Endothelial cell of umbilical vein (primary cell): Measurements from ENCODE around the gene CACNA1B. TPM values are rescaled to one million over a fixed set of nuclear protein-coding genes. Genes with fewer than 3 reads are reported as not detected.
A peak's percentile ranks its signal among the peaks of the same experiment; 100 is the strongest.

Experiments
- BruUV-seq: library from RNA; stranded (reverse); fragments of 400-500 nt; replicated peaks from 2 replicates; lab custom pipeline; 2021; lab: Mats Ljungman, UMichigan
- CTCF ChIA-PET: fragments of 300-600, 350-600 bp; sonication (Branson Sonifier 250); formaldehyde crosslinking; loops from one replicate; lab custom pipeline; 2021; ENCODE audit warnings: antibody characterized with exemption, inconsistent platforms; lab: Charles Lee
- POLR2A ChIA-PET: fragments of 300-600, 350-600 bp; sonication (Branson Sonifier 250); formaldehyde crosslinking; loops from one replicate; lab custom pipeline; 2021; ENCODE audit warnings: antibody characterized with exemption, inconsistent platforms; lab: Charles Lee
- DNase-seq: peaks from one replicate; pipeline ENCODE4 v3.0.0-alpha.2; 2011; ENCODE audit warnings: low read depth, low spot score
- FAIRE-seq: peaks from 2 replicates; lab custom pipeline; 2011; peaks lifted over from hg19 to GRCh38; lab: Jason Lieb, UNC
- H2AFZ ChIP-seq: 2 replicates; pipeline ENCODE4 v1.6.0; 2012; ENCODE audit warnings: low read depth, low read length, control low read depth, inconsistent platforms
- H3K27ac ChIP-seq: 2 replicates; pipeline ENCODE4 v1.5.1; 2011; ENCODE audit warnings: low read depth, mild to moderate bottlenecking, control low read depth, low read length, moderate library complexity; ENCODE audit not compliant: insufficient read depth
- H3K27me3 ChIP-seq, 2 experiments: 2 replicates each; pipeline versions ENCODE4 v1.6.0 to v1.6.1; 2011; ENCODE audit warnings: low read length in 2 of 2, mixed read lengths in 1 of 2; ENCODE audit not compliant: control insufficient read depth in 2 of 2, insufficient read depth in 2 of 2
- H3K36me3 ChIP-seq, 2 experiments: 2 replicates in 1 of 2; 3 replicates in 1 of 2; pipeline ENCODE4 v1.5.1; 2011; ENCODE audit warnings: low read length in 2 of 2, mild to moderate bottlenecking in 1 of 2, moderate library complexity in 1 of 2; ENCODE audit not compliant: control insufficient read depth in 2 of 2, insufficient read depth in 2 of 2; ENCODE audit errors: extremely low read depth in 1 of 2
- H3K4me1 ChIP-seq: 3 replicates; pipeline ENCODE4 v1.5.1; 2011; ENCODE audit warnings: mild to moderate bottlenecking, low read length; ENCODE audit not compliant: control insufficient read depth, insufficient read depth; ENCODE audit errors: extremely low read depth
- H3K4me2 ChIP-seq: 2 replicates; pipeline ENCODE4 v1.6.1; 2011; ENCODE audit warnings: low read length, control low read depth, mixed read lengths; ENCODE audit not compliant: insufficient read depth
- H3K4me3 ChIP-seq, 3 experiments: fragments of 200-600 bp in 1 of 3; sonication (generic), shearing (Covaris generic) in 1 of 3; replicated peaks in 1 of 3; 2 replicates each; pipeline ENCODE4 v1.5.1; 2011 to 2016; ENCODE audit warnings: control low read depth in 3 of 3, low read length in 3 of 3, mild to moderate bottlenecking in 2 of 3, inconsistent platforms in 1 of 3, low read depth in 1 of 3, moderate library complexity in 1 of 3; ENCODE audit not compliant: insufficient read depth in 1 of 3
- H3K79me2 ChIP-seq: 2 replicates; pipeline ENCODE4 v1.6.0; 2012; ENCODE audit warnings: low read length, inconsistent platforms; ENCODE audit not compliant: control insufficient read depth, insufficient read depth
- H3K9ac ChIP-seq: replicated peaks from 2 replicates; pipeline ENCODE3; 2011; ENCODE audit warnings: low read length, control low read depth; ENCODE audit not compliant: insufficient read depth; ENCODE audit errors: extremely low read depth
- H3K9me1 ChIP-seq: replicated peaks from 3 replicates; pipeline ENCODE4 v1.6.0; 2011; ENCODE audit warnings: mild to moderate bottlenecking, low read length; ENCODE audit not compliant: control insufficient read depth, insufficient read depth; ENCODE audit errors: extremely low read depth
- H3K9me3 ChIP-seq: replicated peaks from 2 replicates; pipeline ENCODE4 v1.5.1; 2012; ENCODE audit warnings: low read length, inconsistent platforms; ENCODE audit not compliant: control insufficient read depth, insufficient read depth
- H4K20me1 ChIP-seq: replicated peaks from 2 replicates; pipeline ENCODE3; 2011; ENCODE audit warnings: mild to moderate bottlenecking, low read length; ENCODE audit not compliant: control insufficient read depth, insufficient read depth; ENCODE audit errors: extremely low read depth
- CTCF ChIP-seq, 2 donors: IDR thresholded peaks; 1 replicate in 1 of 2; 2 replicates in 1 of 2; pipeline ENCODE4 v1.5.1; 2011; ENCODE audit warnings: low read length in 2 of 2, mild to moderate bottlenecking in 2 of 2, moderate library complexity in 2 of 2, control low read depth in 1 of 2, inconsistent platforms in 1 of 2, low read depth in 1 of 2; ENCODE audit not compliant: insufficient read depth in 1 of 2; ENCODE audit errors: extremely low read depth in 1 of 2
- EZH2 ChIP-seq: IDR thresholded peaks from 2 replicates; pipeline ENCODE4 v1.6.1; 2012; ENCODE audit warnings: borderline replicate concordance, low read depth, mild to moderate bottlenecking, moderate library complexity, low read length, inconsistent platforms; ENCODE audit not compliant: severe bottlenecking
- FOS ChIP-seq: IDR thresholded peaks from 2 replicates; pipeline ENCODE4 v1.6.1; 2011; ENCODE audit warnings: mild to moderate bottlenecking, low read length, moderate library complexity, borderline replicate concordance; ENCODE audit not compliant: insufficient read depth
- GATA2 ChIP-seq: IDR thresholded peaks from 2 replicates; pipeline ENCODE4 v1.7.0; 2011; ENCODE audit warnings: low read depth, mild to moderate bottlenecking, moderate library complexity, mixed read lengths, low read length; ENCODE audit not compliant: insufficient read length, insufficient read depth
- JUN ChIP-seq: IDR thresholded peaks from 2 replicates; pipeline ENCODE4 v1.6.1; 2011; ENCODE audit warnings: borderline replicate concordance, low read depth; ENCODE audit not compliant: insufficient read length, insufficient read depth
- MAX ChIP-seq: IDR thresholded peaks from 2 replicates; pipeline ENCODE4 v1.6.1; 2011; ENCODE audit not compliant: insufficient read depth, insufficient read length
- MYC ChIP-seq: IDR thresholded peaks from one replicate; pipeline ENCODE4 v1.6.1; 2011; ENCODE audit warnings: mild to moderate bottlenecking, low read depth, low read length
- POLR2A ChIP-seq: IDR thresholded peaks from 2 replicates; pipeline ENCODE4 v1.6.1; 2012; ENCODE audit warnings: low read depth, mild to moderate bottlenecking, control low read depth, low read length
- POLR2AphosphoS5 ChIP-seq: IDR thresholded peaks from 2 replicates; pipeline ENCODE4 v1.6.1; 2012; ENCODE audit warnings: low read depth, mild to moderate bottlenecking, control low read depth, low read length, moderate library complexity; ENCODE audit not compliant: insufficient read depth
- dilution Hi-C: fragments of 300-500 bp; cut with MboI; formaldehyde crosslinking; loops from one replicate; pipeline ENCODE4 v1.15.0; 2019; ENCODE audit warnings: low sequenced_read_pairs; ENCODE audit not compliant: extremely low pct_ligation_motif_present
- intact Hi-C: fragments of 100-400 bp; cut with micrococcal nuclease; formaldehyde crosslinking; loops from one replicate; pipeline ENCODE4 v1.10.0; 2022
- polyA plus RNA-seq, 4 experiments: library from polyadenylated mRNA; depleted of rRNA in 3 of 4; stranded (reverse) in 3 of 4; unstranded in 1 of 4; fragments of >200 nt; gene quantifications; 2 replicates each; pipeline versions ENCODE4 v1.2.1 to v1.2.3, GENCODE V29; 2011 to 2012; ENCODE audit warnings: missing spikeins in 1 of 4
- total RNA-seq: library from RNA; stranded (reverse); gene quantifications from 2 replicates; pipeline ENCODE4 v1.2.3, GENCODE V29; 2021

The CACNA1B gene
- total and polyA plus RNA-seq, 2 donors (not counting 3 experiments of a cell fraction or from before 2014, with no cell fraction given) = 0.11 to 0.41 TPM

DNA sequence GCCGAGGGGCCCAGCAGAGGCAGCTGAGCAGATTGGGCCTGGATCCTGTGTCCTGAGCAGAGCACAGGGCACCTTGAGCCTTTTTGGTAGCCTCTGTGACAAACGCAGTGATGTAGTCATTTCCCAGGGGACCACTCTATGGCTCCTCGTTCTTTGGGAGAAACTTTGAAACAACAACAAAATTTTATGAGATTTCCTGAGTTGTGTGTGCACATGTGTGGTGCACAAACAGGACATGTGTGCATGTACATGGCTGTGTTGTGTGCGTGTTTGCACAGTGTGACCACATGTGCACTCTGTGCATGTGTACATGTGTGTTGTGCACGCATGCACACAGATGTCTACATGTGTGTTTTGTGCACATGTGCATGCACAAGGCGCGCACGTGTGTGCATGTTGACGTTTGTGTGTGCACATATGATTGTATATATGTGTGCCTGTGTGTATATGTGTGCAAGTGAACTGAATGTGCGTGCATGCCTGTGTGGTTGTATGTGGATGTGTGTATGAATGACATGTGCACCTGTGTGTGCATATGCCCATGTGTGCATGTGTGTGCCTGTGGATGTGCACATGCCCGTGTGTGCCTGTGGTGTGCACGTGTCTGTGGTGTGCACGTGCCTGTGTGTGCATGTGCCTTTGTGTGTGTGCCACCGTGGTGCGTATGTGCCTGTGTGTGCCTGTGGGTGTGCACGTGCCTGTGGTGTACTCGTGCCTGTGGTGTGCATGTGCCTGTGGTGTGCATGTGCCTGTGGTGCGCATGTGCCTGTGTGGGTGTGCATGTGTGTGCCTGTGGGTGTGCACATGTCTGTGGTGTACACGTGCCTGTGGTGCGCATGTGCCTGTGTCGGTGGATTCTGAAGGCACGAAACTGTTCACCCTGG, 221.6 kb downstream of the CACNA1B start:
- no peaks in the 10 kb centered on the region for H4K20me1 ChIP-seq
- TF ChIP-seq MYC (no peak), POLR2AphosphoS5 (no peak), EZH2 (no peak), MAX (peak; percentile 12)
- ChIA-PET CTCF (no interaction called here), POLR2A (no interaction called here)
- intact Hi-C loops = no loop called here
- H3K9me3 ChIP-seq = peaks cover 4% of the 10 kb centered on the region
- H3K4me3 ChIP-seq = no peak overlapping the region
- BruUV-seq = no TSS peak
- dilution Hi-C loops = no loop called here
- no peak overlapping the region for H3K4me2 ChIP-seq
- no peak for DNase-seq
- no peak overlapping the region for H2AFZ ChIP-seq
- H3K9me1 ChIP-seq = no peaks in the 10 kb centered on the region
- no peaks in the 10 kb centered on the region for H3K27me3 ChIP-seq
- H3K79me2 ChIP-seq = no peaks in the 10 kb centered on the region
- no peak overlapping the region for H3K27ac ChIP-seq
- no peaks in the 10 kb centered on the region for H3K4me1 ChIP-seq
- H3K36me3 ChIP-seq = no peaks in the 10 kb centered on the region
- no peak for FAIRE-seq
- no peak overlapping the region for H3K9ac ChIP-seq

GRCh38 chr9:138099803-138100598, 222.4 kb downstream of the CACNA1B start:
- no peaks in the 10 kb centered on the region for H3K36me3 ChIP-seq
- TF ChIP-seq GATA2 (no peak), POLR2AphosphoS5 (no peak), JUN (no peak), MAX (no peak), EZH2 (no peak), POLR2A (no peak), CTCF (IDR thresholded peaks at IDR 0.05; ENCODE audit: extremely low read depth in 1 of 2, insufficient read depth in 1 of 2, low read depth in 1 of 2, low read length in 2 of 2) (no peak), MYC (no peak), FOS (no peak)
- dilution Hi-C loops (no loop called here), intact Hi-C loops (no loop called here)
- no peak overlapping the region for H2AFZ ChIP-seq
- no peaks in the 10 kb centered on the region for H4K20me1 ChIP-seq
- H3K79me2 ChIP-seq = no peaks in the 10 kb centered on the region
- FAIRE-seq (no peak), DNase-seq (no peak)
- POLR2A ChIA-PET = no interaction called here
- H3K4me3 ChIP-seq = no peak overlapping the region
- H3K4me1 ChIP-seq = no peaks in the 10 kb centered on the region
- no TSS peak for BruUV-seq
- H3K9me3 ChIP-seq = peaks cover 4% of the 10 kb centered on the region
- H3K27me3 ChIP-seq = no peaks in the 10 kb centered on the region
- no peak overlapping the region for H3K9ac ChIP-seq
- no peak overlapping the region for H3K27ac ChIP-seq
- no peak overlapping the region for H3K4me2 ChIP-seq
- no peaks in the 10 kb centered on the region for H3K9me1 ChIP-seq
- CTCF ChIA-PET = no interaction called here
